ENCODE data around the gene OGFOD3. TPM values are rescaled to one million over a fixed set of nuclear protein-coding genes. Genes with fewer than 3 reads are reported as not detected.

Gene OGFOD3
- total and polyA plus RNA-seq, 2 donors (not counting 1 experiment from before 2014, with no cell fraction given): 22.6 to 30.5 TPM

- H3K36me3 ChIP-seq (replicated peaks in 1 of 2; ENCODE audit: control extremely low read depth in 1 of 2, control insufficient read depth in 1 of 2, extremely low read depth in 1 of 2, insufficient read depth in 2 of 2, low read length in 1 of 2): no peaks in the 10 kb centered on the region
- H3K27ac ChIP-seq (ENCODE audit: low read length in 2 of 2): no peak overlapping the region
- no peaks in the 10 kb centered on the region for H4K20me1 ChIP-seq (ENCODE audit: control insufficient read depth, insufficient read depth, low read length, poor library complexity, severe bottlenecking)
- no peak for DNase-seq
- no peaks in the 10 kb centered on the region for H3K9me3 ChIP-seq (ENCODE audit: control extremely low read depth in 1 of 3, control insufficient read depth in 2 of 3, insufficient read depth in 1 of 3, low read length in 2 of 3)
- no peaks in the 10 kb centered on the region for H3K79me2 ChIP-seq (ENCODE audit: control insufficient read depth, insufficient read depth, low read length)
- Mint-ChIP-seq H3K4me1 (peaks cover 2% of the 10 kb centered on the region), H3K27ac (no peak overlapping the region), H3K9me3 (ENCODE audit: insufficient read depth) (no peaks in the 10 kb centered on the region), H3K4me3 (no peak overlapping the region), H3K27me3 (peaks cover 4% of the 10 kb centered on the region)
- POLR2A ChIA-PET: no interaction called here
- intact Hi-C loops (cut with micrococcal nuclease): no loop called here
- no peaks in the 10 kb centered on the region for H3K4me1 ChIP-seq (ENCODE audit: control insufficient read depth in 2 of 2, insufficient read depth in 2 of 2, low read length in 2 of 2)
- H2AFZ ChIP-seq (ENCODE audit: insufficient read depth, low read depth, low read length, poor library complexity, severe bottlenecking): no peak overlapping the region
- no peak overlapping the region for H3K4me3 ChIP-seq (ENCODE audit: control extremely low read depth in 1 of 5, extremely low read depth in 1 of 5, insufficient read depth in 1 of 5, low read depth in 2 of 5, low read length in 4 of 5)
- no peak overlapping the region for H3K4me2 ChIP-seq (replicated peaks; ENCODE audit: low read depth, low read length, poor library complexity, severe bottlenecking)
- H3K9ac ChIP-seq (ENCODE audit: low read length): no peak overlapping the region
- TF ChIP-seq EZH2 (IDR thresholded peaks at IDR 0.05; ENCODE audit: borderline replicate concordance, insufficient read depth, low read depth, low read length, poor library complexity, severe bottlenecking) (no peak), CTCF (IDR thresholded peaks at IDR 0.05) (no peak)
- CTCF ChIA-PET: no interaction called here
- ATAC-seq (ENCODE audit: low read depth): no peak
- 75% methylated on average over 11 of the region's 17 CpGs for WGBS (ENCODE audit: insufficient coverage)
- peaks cover 0 to 36% (median 4%) of the 10 kb centered on the region in 4 experiments for H3K27me3 ChIP-seq (replicated peaks in 1 of 4; ENCODE audit: control extremely low read depth in 1 of 4, control insufficient read depth in 3 of 4, insufficient read depth in 4 of 4, low read length in 3 of 4)
These were observed 32.0 kb downstream of the OGFOD3 start for GRCh38 chr17:82386255-82386831.

- H3K27me3 Mint-ChIP-seq: peaks cover 9% of the 10 kb centered on the region
- H3K9me3 Mint-ChIP-seq (ENCODE audit: insufficient read depth): no peaks in the 10 kb centered on the region
- Histone ChIP-seq H3K27ac (ENCODE audit: low read length in 2 of 2) (no peak overlapping the region), H3K79me2 (ENCODE audit: control insufficient read depth, insufficient read depth, low read length) (no peaks in the 10 kb centered on the region), H3K4me3 (ENCODE audit: control extremely low read depth in 1 of 5, extremely low read depth in 1 of 5, insufficient read depth in 1 of 5, low read depth in 2 of 5, low read length in 4 of 5) (no peak overlapping the region), H3K9me3 (ENCODE audit: control extremely low read depth in 1 of 3, control insufficient read depth in 2 of 3, insufficient read depth in 1 of 3, low read length in 2 of 3) (no peaks in the 10 kb centered on the region), H3K4me2 (replicated peaks; ENCODE audit: low read depth, low read length, poor library complexity, severe bottlenecking) (no peak overlapping the region), H3K9ac (ENCODE audit: low read length) (no peak overlapping the region), H2AFZ (ENCODE audit: insufficient read depth, low read depth, low read length, poor library complexity, severe bottlenecking) (no peak overlapping the region), H4K20me1 (ENCODE audit: control insufficient read depth, insufficient read depth, low read length, poor library complexity, severe bottlenecking) (no peaks in the 10 kb centered on the region), H3K36me3 (replicated peaks in 1 of 2; ENCODE audit: control extremely low read depth in 1 of 2, control insufficient read depth in 1 of 2, extremely low read depth in 1 of 2, insufficient read depth in 2 of 2, low read length in 1 of 2) (no peaks in the 10 kb centered on the region), H3K4me1 (ENCODE audit: control insufficient read depth in 2 of 2, insufficient read depth in 2 of 2, low read length in 2 of 2) (no peaks in the 10 kb centered on the region), H3K27me3 (replicated peaks in 1 of 4; ENCODE audit: control extremely low read depth in 1 of 4, control insufficient read depth in 3 of 4, insufficient read depth in 4 of 4, low read length in 3 of 4) (peaks cover 0 to 36% (median 4%) of the 10 kb centered on the region in 4 experiments)
- no peak for TF ChIP-seq EZH2 (IDR thresholded peaks at IDR 0.05; ENCODE audit: borderline replicate concordance, insufficient read depth, low read depth, low read length, poor library complexity, severe bottlenecking)
- TF ChIP-seq CTCF (IDR thresholded peaks at IDR 0.05): no peak
- ATAC-seq (ENCODE audit: low read depth) (no peak), DNase-seq (no peak)
- intact Hi-C loops (cut with micrococcal nuclease): no loop called here
- CTCF ChIA-PET: no interaction called here
- H3K4me3 Mint-ChIP-seq: no peak overlapping the region
- WGBS (ENCODE audit: insufficient coverage): 63% methylated on average over 18 of the region's 26 CpGs
- H3K4me1 Mint-ChIP-seq: peaks cover 2% of the 10 kb centered on the region
- POLR2A ChIA-PET: no interaction called here
- no peak overlapping the region for H3K27ac Mint-ChIP-seq
These were observed 32.7 kb downstream of the OGFOD3 start for GRCh38 chr17:82385559-82386254.
